RWPE2 (cell line): Measurements from ENCODE around the gene TCERG1L.

Experiments
- ATAC-seq: fragments of 200-7000 bp; cut with Tn5 transposase; 3 replicates; pipeline ENCODE4 v1.9.1; 2021; ENCODE audit warnings: low read depth
- DNase-seq: peaks from one replicate; pipeline ENCODE4 v3.0.0-alpha.2; 2020; ENCODE audit warnings: low spot score
- H3K27ac ChIP-seq: fragments of 450-650 bp; 2 replicates; pipeline ENCODE4 v1.5.1; 2017; ENCODE audit warnings: mild to moderate bottlenecking; ENCODE audit not compliant: poor library complexity, severe bottlenecking
- H3K27me3 ChIP-seq: fragments of 250-450 bp; sonication (Bioruptor Pico); 2 replicates; pipeline ENCODE4 v1.5.1; 2021; ENCODE audit warnings: mild to moderate bottlenecking, moderate library complexity; ENCODE audit not compliant: insufficient read depth, poor library complexity, severe bottlenecking
- H3K36me3 ChIP-seq: fragments of 250-450 bp; sonication (Bioruptor Pico); 2 replicates; pipeline ENCODE4 v1.5.1; 2020; ENCODE audit warnings: low read depth, mild to moderate bottlenecking, moderate library complexity
- H3K4me1 ChIP-seq: fragments of 250-450 bp; sonication (Bioruptor Pico); 2 replicates; pipeline ENCODE4 v1.5.1; 2021; ENCODE audit warnings: mild to moderate bottlenecking, moderate library complexity; ENCODE audit not compliant: insufficient read depth, poor library complexity, severe bottlenecking
- H3K4me3 ChIP-seq: fragments of 250-450 bp; sonication (Bioruptor Pico); 2 replicates; pipeline ENCODE4 v1.5.1; 2021; ENCODE audit warnings: mild to moderate bottlenecking, moderate library complexity; ENCODE audit not compliant: severe bottlenecking
- H3K9me3 ChIP-seq: fragments of 250-450 bp; sonication (Bioruptor Pico); 2 replicates; pipeline ENCODE4 v1.5.1; 2021; ENCODE audit warnings: mild to moderate bottlenecking, moderate library complexity; ENCODE audit not compliant: severe bottlenecking
- TF ChIP-seq, protein P1 (sequence below): fragments of 450-650 bp; IDR thresholded peaks from one replicate; pipeline ENCODE4 v1.5.1; 2017; ENCODE audit warnings: mild to moderate bottlenecking, moderate library complexity; ENCODE audit not compliant: poor library complexity, severe bottlenecking

The TCERG1L gene

DNA sequence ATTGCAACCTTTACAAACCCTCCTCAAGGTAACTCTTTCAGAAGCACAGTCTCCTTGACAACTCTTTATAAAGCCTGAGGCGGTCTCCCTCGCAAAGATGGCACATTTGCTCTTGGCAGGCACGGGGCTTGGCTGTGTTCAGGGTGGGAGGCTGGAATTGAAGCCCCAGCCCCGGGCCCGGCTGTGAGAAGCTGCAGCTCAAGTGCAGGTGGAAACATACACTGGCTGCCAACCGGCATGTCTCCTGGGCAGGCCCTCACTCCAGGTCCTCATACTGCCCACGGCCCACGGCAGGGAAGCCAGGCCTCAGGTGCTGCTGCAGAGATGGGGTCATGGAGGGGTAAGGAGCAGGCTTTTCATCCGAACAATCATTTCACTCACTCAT lies 194.5 kb downstream of the TCERG1L start:
- Histone ChIP-seq H3K4me1 (no peaks in the 10 kb centered on the region), H3K4me3 (no peak overlapping the region), H3K27ac (no peak overlapping the region), H3K36me3 (no peaks in the 10 kb centered on the region), H3K27me3 (no peaks in the 10 kb centered on the region), H3K9me3 (peaks cover 2% of the 10 kb centered on the region)
- TF ChIP-seq, protein P1, sequence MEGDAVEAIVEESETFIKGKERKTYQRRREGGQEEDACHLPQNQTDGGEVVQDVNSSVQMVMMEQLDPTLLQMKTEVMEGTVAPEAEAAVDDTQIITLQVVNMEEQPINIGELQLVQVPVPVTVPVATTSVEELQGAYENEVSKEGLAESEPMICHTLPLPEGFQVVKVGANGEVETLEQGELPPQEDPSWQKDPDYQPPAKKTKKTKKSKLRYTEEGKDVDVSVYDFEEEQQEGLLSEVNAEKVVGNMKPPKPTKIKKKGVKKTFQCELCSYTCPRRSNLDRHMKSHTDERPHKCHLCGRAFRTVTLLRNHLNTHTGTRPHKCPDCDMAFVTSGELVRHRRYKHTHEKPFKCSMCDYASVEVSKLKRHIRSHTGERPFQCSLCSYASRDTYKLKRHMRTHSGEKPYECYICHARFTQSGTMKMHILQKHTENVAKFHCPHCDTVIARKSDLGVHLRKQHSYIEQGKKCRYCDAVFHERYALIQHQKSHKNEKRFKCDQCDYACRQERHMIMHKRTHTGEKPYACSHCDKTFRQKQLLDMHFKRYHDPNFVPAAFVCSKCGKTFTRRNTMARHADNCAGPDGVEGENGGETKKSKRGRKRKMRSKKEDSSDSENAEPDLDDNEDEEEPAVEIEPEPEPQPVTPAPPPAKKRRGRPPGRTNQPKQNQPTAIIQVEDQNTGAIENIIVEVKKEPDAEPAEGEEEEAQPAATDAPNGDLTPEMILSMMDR: no peak
- ATAC-seq: no peak
- DNase-seq: no peak

DNA sequence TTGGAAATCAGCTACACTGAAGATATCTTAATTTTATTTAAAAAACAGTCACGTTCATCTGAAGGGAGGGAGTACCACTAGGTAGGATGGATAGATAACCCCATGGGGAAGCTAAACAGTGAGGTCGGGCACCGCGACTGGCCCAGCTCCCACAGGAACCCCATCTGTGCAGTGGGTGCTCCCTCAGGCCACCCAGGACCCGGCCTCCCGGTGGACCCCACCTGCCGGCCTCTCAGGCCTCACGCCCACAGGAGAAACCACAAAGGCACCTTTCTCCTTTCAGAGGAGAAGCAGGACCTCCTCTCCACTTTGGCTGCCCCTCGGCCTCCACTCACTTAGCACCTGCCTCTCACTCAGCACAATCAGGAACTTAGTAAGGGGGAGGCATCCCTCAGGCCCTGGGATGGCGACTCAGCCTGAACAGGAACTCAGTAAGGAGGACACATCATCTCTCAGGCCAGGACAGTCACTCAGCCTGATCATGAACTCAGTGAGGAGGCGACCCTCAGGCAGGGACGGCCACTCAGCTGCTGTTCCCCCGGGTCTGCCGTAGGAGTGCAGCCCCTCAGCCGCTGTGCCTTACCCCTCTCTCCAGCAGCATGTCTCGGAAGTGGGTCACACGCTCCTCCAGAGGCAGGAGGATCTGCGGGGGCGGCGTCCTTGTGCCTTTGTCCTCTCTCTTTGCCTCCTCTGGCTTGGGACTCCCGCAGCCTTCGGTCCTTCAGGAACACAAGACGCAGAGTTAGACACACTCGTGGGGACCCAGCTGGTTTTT lies 195.1 kb downstream of the TCERG1L start:
- H3K4me3 ChIP-seq: no peak overlapping the region
- DNase-seq (no peak), ATAC-seq (no peak)
- H3K27ac ChIP-seq: no peak overlapping the region
- H3K9me3 ChIP-seq: peaks cover 2% of the 10 kb centered on the region
- H3K36me3 ChIP-seq: no peaks in the 10 kb centered on the region
- TF ChIP-seq, protein P1: no peak
- no peaks in the 10 kb centered on the region for H3K27me3 ChIP-seq
- no peaks in the 10 kb centered on the region for H3K4me1 ChIP-seq

DNA sequence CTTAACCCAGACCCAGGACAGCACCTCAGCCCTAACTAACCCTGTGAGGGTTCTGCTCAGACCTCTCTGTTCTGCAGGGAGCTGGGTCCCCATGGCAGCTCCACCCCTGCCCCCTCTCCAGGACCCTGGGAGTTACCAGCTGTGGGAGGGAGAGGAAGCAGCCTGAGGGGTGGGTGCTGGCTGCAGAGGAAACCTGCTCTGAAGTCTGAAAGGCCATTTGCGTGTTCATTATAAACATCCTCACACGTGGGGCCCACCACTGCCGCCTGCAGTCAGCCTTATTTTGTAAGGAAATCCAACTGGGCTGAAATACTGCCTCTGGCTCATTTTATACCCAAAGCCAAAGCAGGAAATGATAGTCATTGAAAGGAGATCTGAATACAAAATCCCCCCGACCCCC lies 195.7 kb downstream of the TCERG1L start:
- Histone ChIP-seq H3K4me1 (no peaks in the 10 kb centered on the region), H3K9me3 (peaks cover 2% of the 10 kb centered on the region), H3K36me3 (no peaks in the 10 kb centered on the region), H3K27ac (no peak overlapping the region), H3K4me3 (no peak overlapping the region), H3K27me3 (no peaks in the 10 kb centered on the region)
- no peak for ATAC-seq
- TF ChIP-seq, protein P1: no peak
- no peak for DNase-seq

DNA sequence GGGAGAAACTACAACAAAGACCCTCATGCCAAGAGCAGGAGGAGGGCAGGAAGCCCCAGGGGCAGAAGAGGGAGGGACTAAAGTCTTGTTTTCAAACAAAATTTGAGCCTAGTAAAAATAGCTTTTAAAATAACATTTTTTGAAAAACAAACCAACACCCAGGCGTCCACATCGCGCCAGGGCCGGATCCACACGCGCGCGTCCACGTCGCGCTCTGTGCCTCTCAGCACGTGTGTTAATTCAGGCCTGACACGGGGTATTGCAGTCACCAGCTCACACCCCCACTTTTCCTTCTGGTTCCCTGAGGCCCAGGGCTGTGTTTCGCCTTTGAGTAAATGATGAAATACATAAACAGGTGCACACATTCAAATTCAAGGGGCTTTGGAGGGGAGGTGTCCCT lies 196.2 kb downstream of the TCERG1L start:
- no peaks in the 10 kb centered on the region for H3K36me3 ChIP-seq
- H3K27me3 ChIP-seq: no peaks in the 10 kb centered on the region
- no peak for ATAC-seq
- no peak overlapping the region for H3K4me3 ChIP-seq
- H3K27ac ChIP-seq: no peak overlapping the region
- H3K4me1 ChIP-seq: no peaks in the 10 kb centered on the region
- no peak for DNase-seq
- TF ChIP-seq, protein P1: no peak
- H3K9me3 ChIP-seq: peaks cover 2% of the 10 kb centered on the region

DNA sequence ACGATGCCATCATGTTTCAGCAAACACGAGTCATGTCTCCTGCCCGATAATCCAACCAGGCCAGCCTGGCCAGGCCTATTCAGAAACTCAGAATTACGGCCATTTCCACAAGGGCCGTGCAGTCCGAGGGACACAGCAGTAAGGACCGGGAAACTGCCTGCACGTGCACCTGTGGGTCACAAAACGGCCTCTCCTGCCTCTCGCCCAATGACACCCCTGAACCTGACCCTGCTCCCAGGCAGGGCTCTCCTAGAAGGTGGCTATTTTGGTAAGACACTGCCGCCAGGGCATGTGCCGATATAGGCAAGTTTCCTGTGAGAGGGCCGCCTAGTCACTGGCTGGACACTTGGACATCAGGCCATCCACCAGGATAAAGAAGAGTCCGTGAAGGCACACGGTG lies 196.7 kb downstream of the TCERG1L start:
- Histone ChIP-seq H3K27ac (no peak overlapping the region), H3K9me3 (peaks cover 2% of the 10 kb centered on the region), H3K4me3 (no peak overlapping the region), H3K4me1 (no peaks in the 10 kb centered on the region), H3K36me3 (no peaks in the 10 kb centered on the region), H3K27me3 (no peaks in the 10 kb centered on the region)
- ATAC-seq: no peak
- TF ChIP-seq, protein P1: no peak
- no peak for DNase-seq
